CD14-positive monocyte (primary cell): ENCODE measurements around the gene TXNRD1. TPM values are rescaled to one million over a fixed set of nuclear protein-coding genes. Genes with fewer than 3 reads are reported as not detected.
"Not testable (repeated sequence)": the region's sequence is repeated elsewhere in the genome, so short reads cannot be mapped to it uniquely, and the experiment has no call there.

Experiments used
- DNase-seq, 3 donors: peaks; one replicate each; pipeline ENCODE4 v3.0.0-alpha.2; 2011 to 2022
- H2AFZ ChIP-seq: 2 replicates; pipeline ENCODE4 v1.6.0; 2012; ENCODE audit warnings: mild to moderate bottlenecking, low read depth, low read length, inconsistent platforms; ENCODE audit not compliant: insufficient read depth, poor library complexity, severe bottlenecking
- H3K27ac ChIP-seq, 2 donors: 1 replicate in 1 of 2; 2 replicates in 1 of 2; pipeline ENCODE4 v1.5.1; 2012 to 2013; ENCODE audit warnings: low read length in 2 of 2, control low read depth in 1 of 2, inconsistent platforms in 1 of 2, low read depth in 1 of 2, mild to moderate bottlenecking in 1 of 2
- H3K27me3 ChIP-seq, 2 donors: one replicate each; pipeline versions ENCODE4 v1.6.0 to v1.6.1; 2011 to 2013; ENCODE audit warnings: low read length in 2 of 2; ENCODE audit not compliant: control insufficient read depth in 2 of 2, insufficient read depth in 2 of 2
- H3K36me3 ChIP-seq, 2 donors: replicated peaks in 1 of 2; 1 replicate in 1 of 2; 2 replicates in 1 of 2; pipeline versions ENCODE4 v1.5.1 to v1.6.1; 2012 to 2013; ENCODE audit warnings: low read length in 2 of 2, control low read depth in 1 of 2, inconsistent platforms in 1 of 2, mild to moderate bottlenecking in 1 of 2; ENCODE audit not compliant: insufficient read depth in 2 of 2, control insufficient read depth in 1 of 2
- H3K4me1 ChIP-seq, 2 donors: 1 replicate in 1 of 2; 2 replicates in 1 of 2; pipeline versions ENCODE4 v1.5.1 to v1.6.1; 2012 to 2013; ENCODE audit warnings: low read length in 2 of 2, control low read depth in 1 of 2, inconsistent platforms in 1 of 2, mild to moderate bottlenecking in 1 of 2, moderate library complexity in 1 of 2; ENCODE audit not compliant: insufficient read depth in 2 of 2, control insufficient read depth in 1 of 2
- H3K4me2 ChIP-seq: replicated peaks from 2 replicates; pipeline ENCODE3; 2012; ENCODE audit warnings: low read length, moderate library complexity, mild to moderate bottlenecking; ENCODE audit not compliant: poor library complexity, severe bottlenecking; ENCODE audit errors: extremely low read depth
- H3K4me3 ChIP-seq, 3 experiments: fragments of 200-600 bp in 1 of 3; sonication (generic) in 1 of 3; replicated peaks in 1 of 3; 1 replicate in 2 of 3; 2 replicates in 1 of 3; pipeline ENCODE4 v1.5.1; 2011 to 2013; ENCODE audit warnings: low read length in 3 of 3, mild to moderate bottlenecking in 3 of 3, control low read depth in 2 of 3, low read depth in 2 of 3, inconsistent platforms in 1 of 3, moderate library complexity in 1 of 3
- H3K79me2 ChIP-seq: 2 replicates; pipeline ENCODE4 v1.6.0; 2012; ENCODE audit warnings: mild to moderate bottlenecking, control low read depth, inconsistent platforms, low read length, moderate library complexity; ENCODE audit not compliant: insufficient read depth
- H3K9ac ChIP-seq: 2 replicates; pipeline ENCODE4 v1.6.0; 2017; ENCODE audit warnings: low read length, mild to moderate bottlenecking; ENCODE audit not compliant: insufficient read depth, poor library complexity, severe bottlenecking
- H3K9me3 ChIP-seq, 2 donors: replicated peaks in 1 of 2; 1 replicate in 1 of 2; 2 replicates in 1 of 2; pipeline versions ENCODE4 v1.5.1 to v1.6.1; 2012 to 2013; ENCODE audit warnings: low read length in 2 of 2, control low read depth in 1 of 2; ENCODE audit not compliant: control insufficient read depth in 1 of 2, insufficient read depth in 1 of 2
- H4K20me1 ChIP-seq: 2 replicates; pipeline ENCODE4 v1.6.0; 2012; ENCODE audit warnings: mild to moderate bottlenecking, low read length, control low read depth, moderate library complexity; ENCODE audit not compliant: insufficient read depth
- H3K27ac Mint-ChIP-seq, 7 donors: one replicate each; pipeline ENCODE4 v1.8.0; 2020; ENCODE audit warnings: mild to moderate bottlenecking in 7 of 7, mixed read lengths in 7 of 7, moderate library complexity in 6 of 7, inconsistent platforms in 2 of 7
- H3K27me3 Mint-ChIP-seq, 3 donors: one replicate each; pipeline ENCODE4 v1.8.0; 2021 to 2022; ENCODE audit warnings: low read depth in 3 of 3, mild to moderate bottlenecking in 3 of 3, mixed read lengths in 3 of 3, moderate library complexity in 3 of 3, inconsistent platforms in 1 of 3
- H3K36me3 Mint-ChIP-seq, 2 donors: one replicate each; pipeline ENCODE4 v1.8.0; 2020; ENCODE audit warnings: mixed read lengths in 2 of 2, inconsistent platforms in 1 of 2, mild to moderate bottlenecking in 1 of 2
- H3K4me1 Mint-ChIP-seq: one replicate; pipeline ENCODE4 v1.8.0; 2020; ENCODE audit warnings: mild to moderate bottlenecking, mixed read lengths
- H3K4me3 Mint-ChIP-seq, 2 donors: one replicate each; pipeline ENCODE4 v1.8.0; 2020; ENCODE audit warnings: mild to moderate bottlenecking in 2 of 2, mixed read lengths in 2 of 2, moderate library complexity in 1 of 2
- H3K9me3 Mint-ChIP-seq, 7 donors: one replicate each; pipeline ENCODE4 v1.8.0; 2020 to 2022; ENCODE audit warnings: mixed read lengths in 7 of 7, mild to moderate bottlenecking in 6 of 7, moderate library complexity in 6 of 7, inconsistent platforms in 2 of 7
- CTCF ChIP-seq: fragments of 200-600 bp; IDR thresholded peaks from one replicate; pipeline ENCODE4 v1.8.0; 2022; ENCODE audit warnings: antibody characterized with exemption, mild to moderate bottlenecking
- WGBS: methylation state at CpG from one replicate; pipeline ENCODE4 v1.1.5; 2013; ENCODE audit warnings: missing lambda C conversion rate; ENCODE audit not compliant: insufficient coverage; 5-methylcytosine and 5-hydroxymethylcytosine counted together
- intact Hi-C, 2 donors: fragments of 100-400 bp; cut with micrococcal nuclease; formaldehyde crosslinking; loops; one replicate each; pipeline versions ENCODE4 v1.15.0 to v1.15.1; 2023
- polyA plus RNA-seq, 3 donors: library from polyadenylated mRNA; depleted of rRNA in 1 of 3; unstranded in 2 of 3; stranded (reverse) in 1 of 3; fragments of 300-500 nt in 2 of 3; fragments of >200 nt in 1 of 3; fragmentation: Illumina TruSeq in 2 of 3; gene quantifications; 1 replicate in 2 of 3; 2 replicates in 1 of 3; pipeline ENCODE4 v1.2.3, GENCODE V29; 2012 to 2021

Gene TXNRD1
- polyA plus RNA-seq, 3 donors: 26.9 to 46.1 (median 29.2) TPM

GRCh38 chr12:104292872-104293794 is 77.6 kb downstream of the TXNRD1 start:
- Histone ChIP-seq H3K4me1 (peaks cover 12 to 14% of the 10 kb centered on the region in 2 donors), H3K79me2 (peaks cover 90% of the 10 kb centered on the region), H3K9ac (no peak overlapping the region), H3K4me3 (no peak overlapping the region), H3K9me3 (no peaks in the 10 kb centered on the region), H3K27ac (no peak overlapping the region), H3K36me3 (peaks cover 21 to 65% of the 10 kb centered on the region in 2 donors), H4K20me1 (peaks cover 78% of the 10 kb centered on the region), H3K4me2 (no peak overlapping the region), H3K27me3 (no peaks in the 10 kb centered on the region), H2AFZ (no peak overlapping the region)
- intact Hi-C loops: no loop called here
- no peak for TF ChIP-seq CTCF
- H3K9me3 Mint-ChIP-seq: peaks cover 0 to 2% (median 0%) of the 10 kb centered on the region in 7 donors
- H3K36me3 Mint-ChIP-seq: peaks cover 35 to 62% of the 10 kb centered on the region in 2 donors
- H3K4me1 Mint-ChIP-seq: peaks cover 28% of the 10 kb centered on the region
- 98% methylated on average over 8 of the region's 12 CpGs for WGBS
- no peaks in the 10 kb centered on the region for H3K27me3 Mint-ChIP-seq
- peak overlapping the region in 3 of 7 donors; percentile 19 to 62 (median 30) for H3K27ac Mint-ChIP-seq
- no peak for DNase-seq
- no peak overlapping the region for H3K4me3 Mint-ChIP-seq

- peak in 1 of 3 donors; percentile 21 for DNase-seq
- H3K4me3 Mint-ChIP-seq, H3K9me3 Mint-ChIP-seq, H3K4me2 ChIP-seq, H3K9me3 ChIP-seq, H3K4me1 ChIP-seq, H3K27me3 Mint-ChIP-seq, H3K9ac ChIP-seq, H2AFZ ChIP-seq, H3K27me3 ChIP-seq, H3K4me3 ChIP-seq, intact Hi-C loops: not testable (repeated sequence)
- WGBS: 92% methylated on average over 9 of the region's 17 CpGs
- H3K27ac ChIP-seq: peak overlapping the region in 1 of 2 donors; percentile 70
- H3K36me3 ChIP-seq: peaks cover 22 to 75% of the 10 kb centered on the region in 2 donors
- peak overlapping the region in 6 of 7 donors; percentile 30 to 79 (median 39) for H3K27ac Mint-ChIP-seq
- H3K79me2 ChIP-seq: peaks cover 89% of the 10 kb centered on the region
- peaks cover 85% of the 10 kb centered on the region for H4K20me1 ChIP-seq
- peaks cover 35 to 69% of the 10 kb centered on the region in 2 donors for H3K36me3 Mint-ChIP-seq
- peaks cover 20% of the 10 kb centered on the region for H3K4me1 Mint-ChIP-seq
These were observed 78.7 kb downstream of the TXNRD1 start for GRCh38 chr12:104294158-104294859.
